GM18867 (cell line): ENCODE measurements around the gene UAP1.

Source experiments
- ATAC-seq: cut with Tn5 transposase; IDR thresholded peaks from one replicate; pipeline ENCODE4 v1.9.1; 2021; ENCODE audit warnings: mild to moderate bottlenecking, moderate library complexity; ENCODE audit not compliant: unreplicated experiment

Gene UAP1

GRCh38 chr1:162612606-162613400 is 51.3 kb downstream of the UAP1 start:
- ATAC-seq = no peak

GRCh38 chr1:162616848-162617247 is 55.3 kb downstream of the UAP1 start:
- no peak for ATAC-seq

GRCh38 chr1:162617513-162617912 is 56.0 kb downstream of the UAP1 start:
- no peak for ATAC-seq

- ATAC-seq = no peak
Observed at GRCh38 chr1:162619076-162619475, 57.6 kb downstream of the UAP1 start.

- ATAC-seq = no peak
Observed at GRCh38 chr1:162621256-162621655, 59.7 kb downstream of the UAP1 start.

- no peak for ATAC-seq
Observed at GRCh38 chr1:162625679-162626078, 64.2 kb downstream of the UAP1 start.

- ATAC-seq = no peak
Observed at GRCh38 chr1:162626094-162626493, 64.6 kb downstream of the UAP1 start.

- peak; percentile 54 for ATAC-seq
Observed at GRCh38 chr1:162626761-162627160, 65.2 kb downstream of the UAP1 start.

GRCh38 chr1:162627662-162628296 is 66.3 kb downstream of the UAP1 start:
- no peak for ATAC-seq

DNA sequence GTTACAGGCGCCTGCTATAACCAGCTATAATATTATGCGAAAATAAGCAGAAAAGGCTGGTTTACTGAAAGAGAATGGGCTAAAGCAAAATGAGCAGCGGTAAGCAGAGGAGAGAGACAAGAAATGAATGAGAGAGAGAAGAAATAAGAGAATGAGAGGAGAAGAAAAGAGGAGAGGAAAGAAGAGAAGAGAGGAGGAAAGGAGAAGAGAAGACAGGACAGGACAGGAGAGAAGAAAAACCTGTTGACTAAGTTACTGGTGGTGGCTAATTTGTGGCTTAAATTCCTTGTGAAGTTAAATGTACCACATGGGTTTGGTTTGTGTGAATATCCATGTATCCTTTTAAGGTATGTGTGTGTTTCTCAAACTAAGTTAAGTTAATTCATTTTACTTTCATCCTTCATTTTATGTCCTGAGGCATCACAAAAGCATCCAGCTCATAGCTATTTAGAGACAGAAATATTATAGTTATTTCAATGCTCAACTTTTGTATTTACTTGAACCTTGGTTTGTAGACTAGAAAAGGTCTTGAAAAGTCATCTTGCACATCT is 67.6 kb downstream of the UAP1 start:
- no peak for ATAC-seq

- ATAC-seq = no peak
Observed at GRCh38 chr1:162629651-162630050, 68.1 kb downstream of the UAP1 start.

DNA sequence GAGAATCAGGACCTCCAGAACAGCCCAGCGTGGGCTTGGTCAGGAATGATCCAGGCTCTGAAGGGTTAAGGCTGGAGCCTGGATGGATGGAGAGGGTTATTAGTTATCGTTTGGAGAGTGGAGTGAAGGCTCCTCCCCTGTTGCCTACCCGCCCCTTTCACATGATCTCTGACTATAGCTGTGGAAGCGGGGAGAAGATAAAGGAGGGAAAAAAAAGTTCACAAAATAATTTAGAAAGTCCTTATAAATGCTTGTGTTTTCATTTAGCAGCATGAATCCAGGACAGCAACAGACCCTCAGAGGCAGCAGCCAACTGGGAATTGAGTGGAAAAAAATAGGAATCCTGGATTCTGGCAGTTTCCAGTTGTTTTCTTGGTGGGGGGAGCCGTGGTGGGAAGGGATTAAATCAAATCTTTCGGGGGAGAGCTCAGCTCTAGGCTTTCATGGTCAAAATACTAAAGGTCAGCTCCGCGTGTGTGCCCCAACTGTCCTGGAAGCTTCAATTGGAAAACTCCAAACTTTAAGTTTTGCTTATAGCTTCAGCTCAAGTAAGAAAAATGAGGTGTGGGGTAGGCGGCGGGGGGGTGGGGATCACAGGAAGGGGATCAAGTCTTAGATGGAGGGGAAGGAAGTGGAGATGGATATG is 70.1 kb downstream of the UAP1 start:
- ATAC-seq = no peak

DNA sequence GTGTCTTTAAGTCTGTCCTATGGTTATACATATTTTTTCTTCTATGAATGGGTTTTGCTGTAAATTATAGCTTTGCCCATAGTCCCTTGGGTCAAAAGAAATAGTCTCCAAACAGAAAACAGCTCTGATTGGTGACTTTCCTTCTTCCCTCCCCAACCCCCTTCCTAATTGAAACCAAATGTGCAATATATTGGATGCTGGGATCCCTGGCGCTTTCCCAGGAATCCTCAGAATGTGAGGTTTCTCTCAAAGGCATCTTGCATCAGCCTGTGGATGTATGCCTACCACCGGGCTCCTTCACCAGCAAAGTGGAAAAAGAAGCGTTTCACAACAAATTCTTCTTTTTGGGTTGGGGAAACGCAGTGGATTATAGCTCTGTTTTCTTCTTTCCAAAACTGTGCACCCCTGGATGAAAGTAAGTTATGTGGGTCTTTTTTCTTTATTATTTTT is 70.7 kb downstream of the UAP1 start, which contains the start of gene DDR2:
DDR2 (plus strand) TSS at position 248 of the 450 bp plus-strand sequence. CDS start 86,600 bp downstream, outside the sequence.
- no peak for ATAC-seq

GRCh38 chr1:162632698-162633080 is 71.2 kb downstream of the UAP1 start:
- ATAC-seq = no peak

DNA sequence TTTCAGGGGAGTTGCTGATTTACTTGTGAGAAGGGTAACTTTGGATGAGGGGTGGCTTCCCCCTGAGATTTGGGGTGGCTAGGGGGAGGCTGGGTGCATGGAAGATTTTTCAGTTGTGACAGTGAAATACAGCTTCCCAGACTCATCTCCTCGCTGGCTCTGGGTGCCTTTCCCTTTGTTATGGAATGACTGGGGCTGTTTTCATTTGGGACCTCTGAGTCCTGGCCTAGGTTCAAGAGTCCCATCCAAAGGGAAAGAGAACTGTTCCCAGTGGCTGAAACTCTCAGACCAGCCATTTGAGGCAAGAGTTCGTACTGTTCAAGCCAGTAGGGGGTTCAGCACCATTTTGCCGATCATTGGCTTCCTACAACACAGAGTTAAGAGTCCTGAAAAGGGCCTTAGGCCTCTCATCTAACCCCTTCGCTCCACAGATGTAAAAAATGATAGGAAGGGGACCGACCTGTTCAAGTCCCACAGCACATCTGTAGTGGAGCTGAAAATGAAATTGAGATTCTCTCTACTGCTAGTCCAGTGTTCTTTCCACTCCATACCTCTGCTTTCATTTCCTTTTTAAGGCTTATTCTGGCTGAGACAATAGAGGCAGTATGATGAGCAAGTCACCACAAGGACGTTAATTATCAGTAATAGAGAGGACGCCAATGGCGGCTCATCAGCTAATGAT is 71.7 kb downstream of the UAP1 start:
- peak; percentile 80 for ATAC-seq

- ATAC-seq = no peak
Observed at GRCh38 chr1:162635418-162635817, 73.9 kb downstream of the UAP1 start.

DNA sequence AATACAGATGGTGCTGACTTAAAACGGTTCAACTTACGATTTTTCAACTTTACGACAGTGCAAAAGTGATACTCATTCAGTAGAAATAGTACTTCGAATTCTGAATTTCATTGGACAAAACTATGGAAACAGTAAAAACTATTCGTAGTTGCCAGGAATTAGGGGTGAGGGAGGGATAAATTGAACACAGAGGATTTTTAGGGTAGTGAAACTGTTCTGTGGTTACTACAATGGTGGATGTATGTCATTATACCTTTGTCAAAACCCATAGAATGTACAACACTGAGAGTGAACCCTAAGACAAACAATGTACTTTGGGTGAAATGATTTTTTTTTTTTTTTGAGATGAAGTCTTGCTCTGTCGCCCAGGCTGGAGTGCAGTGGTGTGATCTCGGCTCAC is 78.2 kb downstream of the UAP1 start:
- no peak for ATAC-seq

DNA sequence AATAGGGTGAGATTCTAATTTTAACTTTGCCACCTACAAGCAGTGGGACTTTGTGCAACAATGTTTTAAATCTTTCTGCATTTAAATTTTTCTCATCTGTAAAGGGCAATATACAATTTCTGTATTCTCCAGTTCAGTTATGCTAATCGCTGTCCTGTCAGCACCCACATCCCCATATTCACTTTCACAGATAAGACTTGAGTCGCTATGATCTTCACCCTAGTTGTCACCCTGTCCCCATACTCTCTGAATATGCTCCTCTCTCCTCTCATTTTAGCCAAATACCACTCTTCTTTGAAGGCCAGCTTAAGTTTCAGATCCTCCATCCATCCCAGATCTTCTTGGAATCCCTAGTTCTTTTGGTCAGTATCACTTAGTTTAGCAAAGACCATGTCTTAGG is 79.6 kb downstream of the UAP1 start:
- no peak for ATAC-seq

DNA sequence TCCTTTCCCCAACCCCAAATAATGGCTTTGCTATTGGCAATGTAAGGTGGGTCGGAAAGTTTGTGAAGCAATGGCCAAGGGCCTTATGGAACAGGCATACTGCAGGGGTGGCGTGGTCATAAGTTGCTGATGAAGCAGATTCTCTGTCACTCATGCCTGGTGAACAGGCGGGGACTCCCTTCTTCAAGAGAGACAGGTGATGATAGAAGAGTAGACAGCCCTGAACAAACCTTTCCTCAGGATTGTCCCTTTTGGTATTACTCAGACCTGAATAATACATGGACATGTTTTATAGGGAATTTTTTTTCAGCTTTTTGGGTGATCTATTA is 83.4 kb downstream of the UAP1 start:
- ATAC-seq = no peak

- no peak for ATAC-seq
Observed at GRCh38 chr1:162645666-162646065, 84.1 kb downstream of the UAP1 start.

DNA sequence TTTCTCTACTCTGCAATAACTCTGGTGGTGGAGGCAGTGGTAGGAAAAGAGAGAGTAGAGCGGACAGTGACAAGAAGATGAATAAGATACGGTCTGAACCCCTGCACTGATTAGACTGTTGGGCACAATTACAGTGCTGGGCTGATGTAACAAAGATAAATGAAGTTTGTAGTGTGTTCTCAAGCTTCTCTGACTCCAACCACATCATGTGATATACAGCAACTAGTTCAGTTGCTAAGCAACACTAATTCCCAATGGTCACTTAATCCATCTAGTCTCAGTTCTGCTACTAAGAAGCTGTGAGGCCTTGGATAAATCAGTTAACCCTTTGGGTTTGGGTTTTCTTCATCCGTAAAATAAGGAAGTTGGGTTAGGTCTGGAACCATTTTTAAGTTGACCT is 88.1 kb downstream of the UAP1 start:
- ATAC-seq = no peak
